K562 (cell line): Measurements from ENCODE around the gene DEDD2. TPM values are rescaled to one million over a fixed set of nuclear protein-coding genes. Genes with fewer than 3 reads are reported as not detected.

Source experiments
- ATF2 ChIP-seq: sonication (generic); formaldehyde crosslinking; IDR thresholded peaks from 2 replicates; pipeline ENCODE4 v1.8.1; 2022; ENCODE audit warnings: missing genetic modification reagents
- ATF4 ChIP-seq: fragments of 450-650 bp; formaldehyde crosslinking; IDR thresholded peaks from 2 replicates; pipeline ENCODE4 v1.4.0; 2022; ENCODE audit warnings: mild to moderate bottlenecking, moderate library complexity
- CHD7 ChIP-seq: fragments of 200-600 bp; sonication (generic); IDR thresholded peaks from one replicate; pipeline ENCODE4 v1.6.1; 2012; ENCODE audit warnings: mild to moderate bottlenecking, low read depth, low read length, inconsistent platforms
- EHMT2 ChIP-seq: fragments of 450-650 bp; IDR thresholded peaks from 2 replicates; pipeline ENCODE4 v1.6.1; 2018; ENCODE audit warnings: antibody characterized with exemption
- GATAD2B ChIP-seq: fragments of 450-650 bp; IDR thresholded peaks from 2 replicates; pipeline ENCODE4 v1.6.1; 2017; ENCODE audit warnings: mild to moderate bottlenecking, borderline replicate concordance
- HNRNPH1 ChIP-seq: fragments of 200-400 bp; formaldehyde crosslinking; optimal IDR thresholded peaks from 2 replicates; pipeline ENCODE3; 2017; ENCODE audit warnings: low read depth, mild to moderate bottlenecking, low read length, moderate library complexity
- MAFF ChIP-seq: IDR thresholded peaks from 2 replicates; pipeline ENCODE4 v1.6.1; 2012; ENCODE audit warnings: low read length, improper control_type of control experiment
- NELFE ChIP-seq: IDR thresholded peaks from 2 replicates; pipeline ENCODE4 v1.6.1; 2011; ENCODE audit warnings: mild to moderate bottlenecking; ENCODE audit not compliant: insufficient read depth, insufficient read length
- TEAD2 ChIP-seq: fragments of 450-650 bp; IDR thresholded peaks from 2 replicates; pipeline ENCODE4 v1.6.1; 2016; ENCODE audit warnings: missing genetic modification characterization, control low read depth, missing compliant biosample characterization
- ZNF175 ChIP-seq: fragments of 200-800 bp; sonication (Bioruptor generic); IDR thresholded peaks from 2 replicates; pipeline ENCODE4 v1.6.1; 2016; ENCODE audit warnings: low read depth, mild to moderate bottlenecking, missing genetic modification characterization, missing compliant biosample characterization
- ZNF274 ChIP-seq: IDR thresholded peaks from 2 replicates; pipeline ENCODE4 v1.6.1; 2011; ENCODE audit warnings: low read depth, mild to moderate bottlenecking, low read length, moderate library complexity, borderline replicate concordance
- ZNF655 ChIP-seq: fragments of 250-450 bp; sonication (Bioruptor Pico); IDR thresholded peaks from 2 replicates; pipeline ENCODE4 v1.5.0; 2021
- polyA plus RNA-seq, 8 experiments: library from polyadenylated mRNA; depleted of rRNA in 4 of 8; stranded (reverse) in 5 of 8; unstranded in 3 of 8; fragments of >200 nt; fragmentation: Nextera tagmentation in 2 of 8; fragmentation: Illumina TruSeq in 1 of 8; extraction: Ambion mirVana in 2 of 8; extraction: Trizol in 1 of 8; gene quantifications; 2 replicates each; pipeline versions ENCODE4 v1.2.1 to v1.2.3, GENCODE V29; 2011 to 2014; ENCODE audit warnings: inconsistent platforms in 1 of 8, missing spikeins in 1 of 8
- total RNA-seq, 7 experiments: library from RNA; depleted of rRNA in 6 of 7; stranded (reverse); fragments of >200 nt in 6 of 7; fragmentation: Illumina TruSeq in 2 of 7; extraction: Trizol in 2 of 7; gene quantifications; 2 replicates each; pipeline versions ENCODE4 v1.2.1 to v1.2.3, GENCODE V29; 2011 to 2021; ENCODE audit warnings: low replicate concordance in 1 of 7

The DEDD2 gene
- total and polyA plus RNA-seq, 9 of the 15 experiments (the other 6 are each of a cell fraction or from before 2014, with no cell fraction given) = 4.3 to 43.0 (median 29.2) TPM

GRCh38 chr19:42253245-42254088 lies 36.0 kb upstream of the DEDD2 start (continued):
- TF ChIP-seq TEAD2 (tag) (no peak), HNRNPH1 (no peak), EHMT2 (no peak), ATF4 (CRISPR knock-in tag) (no peak), GATAD2B (no peak), ZNF274 (no peak), ZNF655 (CRISPR knock-in tag) (no peak), NELFE (no peak), ZNF175 (CRISPR knock-in tag) (no peak), ATF2 (CRISPR knock-in tag) (no peak), MAFF (no peak), CHD7 (no peak)
